Measurements from ENCODE around the gene ETHE1. TPM values are rescaled to one million over a fixed set of nuclear protein-coding genes. Genes with fewer than 3 reads are reported as not detected.
"Not testable (repeated sequence)": the region's sequence is repeated elsewhere in the genome, so short reads cannot be mapped to it uniquely, and the experiment has no call there.

The ETHE1 gene
- total RNA-seq, 1 experiment from 2014 or later = 78.0 TPM

- POLR2A ChIA-PET = interaction anchor here (0.6 to 5.9 kb wide), 18 partner anchors 7 to 233 kb away, joined by 3 to 75 read pairs (median 6); partner anchors contain the start of genes IRGQ, LYPD3, PHLDB3 and PINLYP
- H3K4me1 Mint-ChIP-seq (ENCODE audit: insufficient read depth, unreplicated experiment) = peaks cover 26% of the 10 kb centered on the region
- TF ChIP-seq, protein P1, sequence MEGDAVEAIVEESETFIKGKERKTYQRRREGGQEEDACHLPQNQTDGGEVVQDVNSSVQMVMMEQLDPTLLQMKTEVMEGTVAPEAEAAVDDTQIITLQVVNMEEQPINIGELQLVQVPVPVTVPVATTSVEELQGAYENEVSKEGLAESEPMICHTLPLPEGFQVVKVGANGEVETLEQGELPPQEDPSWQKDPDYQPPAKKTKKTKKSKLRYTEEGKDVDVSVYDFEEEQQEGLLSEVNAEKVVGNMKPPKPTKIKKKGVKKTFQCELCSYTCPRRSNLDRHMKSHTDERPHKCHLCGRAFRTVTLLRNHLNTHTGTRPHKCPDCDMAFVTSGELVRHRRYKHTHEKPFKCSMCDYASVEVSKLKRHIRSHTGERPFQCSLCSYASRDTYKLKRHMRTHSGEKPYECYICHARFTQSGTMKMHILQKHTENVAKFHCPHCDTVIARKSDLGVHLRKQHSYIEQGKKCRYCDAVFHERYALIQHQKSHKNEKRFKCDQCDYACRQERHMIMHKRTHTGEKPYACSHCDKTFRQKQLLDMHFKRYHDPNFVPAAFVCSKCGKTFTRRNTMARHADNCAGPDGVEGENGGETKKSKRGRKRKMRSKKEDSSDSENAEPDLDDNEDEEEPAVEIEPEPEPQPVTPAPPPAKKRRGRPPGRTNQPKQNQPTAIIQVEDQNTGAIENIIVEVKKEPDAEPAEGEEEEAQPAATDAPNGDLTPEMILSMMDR (IDR thresholded peaks at IDR 0.05; ENCODE audit: unreplicated experiment) = no peak
- CTCF ChIA-PET = interaction anchor here (0.6 to 9.4 kb wide), 5 partner anchors 11 to 980 kb away, joined by 3 to 261 read pairs (median 6); no protein-coding TSS in a partner anchor
- peaks cover 21% of the 10 kb centered on the region for H3K36me3 Mint-ChIP-seq (ENCODE audit: insufficient read depth, unreplicated experiment)
- H3K4me3 Mint-ChIP-seq (ENCODE audit: unreplicated experiment) = peak overlapping the region; percentile 84
- H3K27ac Mint-ChIP-seq (ENCODE audit: low read depth, unreplicated experiment) = peak overlapping the region; percentile 88
- peak; percentile 29 for DNase-seq (ENCODE audit: unreplicated experiment)
- no TSS peak for BruUV-seq (replicated peaks)
- H3K27me3 Mint-ChIP-seq (ENCODE audit: insufficient read depth, unreplicated experiment) = no peaks in the 10 kb centered on the region
- intact Hi-C loops (cut with micrococcal nuclease) = no loop called here
- H3K9me3 Mint-ChIP-seq (ENCODE audit: unreplicated experiment) = no peaks in the 10 kb centered on the region
These were observed 897 bp downstream of the ETHE1 start for GRCh38 chr19:43525836-43526771.

DNA sequence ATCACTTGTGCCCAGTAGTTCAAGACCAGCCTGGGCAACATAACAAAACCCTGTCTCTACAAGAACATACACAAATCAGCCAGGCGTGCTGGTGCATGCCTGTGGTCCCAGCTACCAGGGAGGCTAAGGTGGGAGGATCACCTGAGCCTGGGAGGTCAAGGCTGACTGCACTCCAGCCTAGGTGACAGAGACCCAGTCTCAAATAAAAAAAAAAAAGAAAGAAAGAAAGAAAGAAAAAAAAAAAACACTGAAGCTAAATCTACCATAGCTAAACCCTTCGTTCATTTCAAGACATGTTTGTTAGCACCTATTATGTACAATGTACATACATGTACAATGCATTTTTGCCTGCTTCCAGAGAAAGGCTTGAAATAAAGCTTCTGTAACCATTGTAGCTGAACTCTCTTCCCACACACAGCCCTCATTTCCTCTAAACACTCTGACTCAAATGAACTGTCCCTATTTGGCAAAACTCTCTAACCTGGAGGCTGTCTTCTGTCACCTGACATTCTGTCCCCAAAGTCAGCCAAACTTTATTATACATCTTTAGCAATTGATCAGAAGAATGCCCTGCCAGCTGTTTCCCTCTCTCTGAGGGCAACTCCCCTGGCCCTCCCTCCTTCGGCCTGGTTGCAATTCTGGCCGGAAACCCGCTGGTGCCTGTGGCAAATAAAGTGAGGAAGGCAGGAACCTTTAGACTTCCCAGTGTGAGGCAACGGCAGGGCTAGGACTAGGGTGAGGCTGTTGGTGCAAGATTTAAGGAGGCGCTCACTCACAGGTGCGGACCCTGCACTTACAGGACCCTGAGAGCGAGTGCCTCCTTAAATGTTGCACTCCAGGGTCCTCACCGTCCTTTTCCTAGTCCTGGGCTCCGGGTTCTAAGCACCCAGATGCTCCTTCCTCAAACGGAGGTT lies 1.8 kb downstream of the ETHE1 start:
- H3K4me3 Mint-ChIP-seq (ENCODE audit: unreplicated experiment) = peak overlapping the region; percentile 84
- BruUV-seq (replicated peaks) = no TSS peak

DNA sequence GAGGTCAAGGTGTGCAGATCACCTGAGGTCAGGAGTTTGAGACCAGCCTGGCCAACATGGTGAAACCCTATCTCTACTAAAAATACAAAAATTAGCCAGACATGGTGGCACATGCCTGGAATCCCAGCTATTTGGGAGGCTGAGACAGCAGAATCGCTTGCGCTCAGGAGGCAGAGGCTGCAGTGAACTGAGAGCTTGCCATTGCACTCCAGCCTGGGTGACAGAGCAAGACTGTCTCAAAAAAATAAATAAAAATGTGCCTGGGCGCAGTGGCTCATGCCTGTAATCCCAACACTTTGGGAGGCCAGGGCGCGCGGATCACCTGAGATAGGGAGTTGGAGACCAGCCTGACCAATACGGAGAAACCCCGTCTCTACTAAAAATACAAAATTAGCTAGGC lies 3.3 kb downstream of the ETHE1 start:
- BruUV-seq (replicated peaks); DNase-seq (ENCODE audit: unreplicated experiment); intact Hi-C loops (cut with micrococcal nuclease); H3K27ac Mint-ChIP-seq (ENCODE audit: low read depth, unreplicated experiment); H3K9me3 Mint-ChIP-seq (ENCODE audit: unreplicated experiment); H3K27me3 Mint-ChIP-seq (ENCODE audit: insufficient read depth, unreplicated experiment); H3K4me3 Mint-ChIP-seq (ENCODE audit: unreplicated experiment): not testable (repeated sequence)
- POLR2A ChIA-PET = interaction anchor here (1.2 kb wide), 1 partner anchor 10 kb away, joined by 3 read pairs; the partner anchor contains the start of gene ZNF575
- Mint-ChIP-seq H3K4me1 (ENCODE audit: insufficient read depth, unreplicated experiment) (peaks cover 24% of the 10 kb centered on the region), H3K36me3 (ENCODE audit: insufficient read depth, unreplicated experiment) (peaks cover 29% of the 10 kb centered on the region)
- CTCF ChIA-PET = interaction anchor here (1.0 to 9.4 kb wide), 4 partner anchors 20 to 92 kb away, joined by 3 to 261 read pairs (median 6); no protein-coding TSS in a partner anchor

More for the DNA sequence above, 1.8 kb downstream of the ETHE1 start:
- ChIA-PET POLR2A (interaction anchor here (0.6 to 5.9 kb wide), 21 partner anchors 8 to 1204 kb away, joined by 3 to 75 read pairs (median 4); partner anchors contain the start of genes IRGQ, LYPD3, PHLDB3 and PINLYP), CTCF (interaction anchor here (0.6 to 9.4 kb wide), 16 partner anchors 12 to 1295 kb away, joined by 3 to 261 read pairs (median 3); partner anchors contain the start of gene XRCC1)
- Mint-ChIP-seq H3K36me3 (ENCODE audit: insufficient read depth, unreplicated experiment) (peaks cover 26% of the 10 kb centered on the region), H3K4me1 (ENCODE audit: insufficient read depth, unreplicated experiment) (peaks cover 26% of the 10 kb centered on the region), H3K27ac (ENCODE audit: low read depth, unreplicated experiment) (peak overlapping the region; percentile 88), H3K27me3 (ENCODE audit: insufficient read depth, unreplicated experiment) (no peaks in the 10 kb centered on the region), H3K9me3 (ENCODE audit: unreplicated experiment) (no peaks in the 10 kb centered on the region)
- peak; percentile 94 for DNase-seq (ENCODE audit: unreplicated experiment)
- intact Hi-C loops (cut with micrococcal nuclease) = no loop called here
- TF ChIP-seq, protein P1 (IDR thresholded peaks at IDR 0.05; ENCODE audit: unreplicated experiment) = no peak

- Mint-ChIP-seq H3K9me3 (ENCODE audit: unreplicated experiment) (no peaks in the 10 kb centered on the region), H3K27ac (ENCODE audit: low read depth, unreplicated experiment) (peak overlapping the region; percentile 67), H3K27me3 (ENCODE audit: insufficient read depth, unreplicated experiment) (no peaks in the 10 kb centered on the region), H3K36me3 (ENCODE audit: insufficient read depth, unreplicated experiment) (peaks cover 29% of the 10 kb centered on the region), H3K4me3 (ENCODE audit: unreplicated experiment) (no peak overlapping the region), H3K4me1 (ENCODE audit: insufficient read depth, unreplicated experiment) (peaks cover 23% of the 10 kb centered on the region)
- intact Hi-C loops (cut with micrococcal nuclease) = no loop called here
- ChIA-PET POLR2A (interaction anchor here (1.1 to 1.2 kb wide), 2 partner anchors 10 to 70 kb away, joined by 3 read pairs; partner anchors contain the start of gene ZNF575), CTCF (interaction anchor here (0.9 to 9.4 kb wide), 3 partner anchors 13 to 91 kb away, joined by 4 to 261 read pairs (median 6); no protein-coding TSS in a partner anchor)
- no peak for DNase-seq (ENCODE audit: unreplicated experiment)
- TF ChIP-seq, protein P1 (IDR thresholded peaks at IDR 0.05; ENCODE audit: unreplicated experiment) = no peak
- BruUV-seq (replicated peaks) = no TSS peak
These were observed 4.1 kb downstream of the ETHE1 start for GRCh38 chr19:43522929-43523328.

All from MCF 10A (cell line).